GM18951 (cell line): Measurements from ENCODE around the gene ZFYVE27.

Experiments
- POLR2A ChIP-seq: IDR thresholded peaks from 4 replicates; pipeline ENCODE4 v1.6.1; 2011; ENCODE audit warnings: mild to moderate bottlenecking; ENCODE audit not compliant: insufficient read length, insufficient read depth; ENCODE audit errors: extremely low read depth
- in situ Hi-C: fragments of 300-500 bp; cut with MboI; formaldehyde crosslinking; loops from one replicate; pipeline ENCODE4 v1.12.0; 2022; ENCODE audit warnings: low sequenced_read_pairs, mixed read lengths, inconsistent platforms; ENCODE audit not compliant: unreplicated experiment

ZFYVE27 gene

GRCh38 chr10:97763411-97763810 is 26.5 kb downstream of the ZFYVE27 start:
- in situ Hi-C loops: no loop called here
- TF ChIP-seq POLR2A: no peak

- in situ Hi-C loops: no loop called here
- TF ChIP-seq POLR2A: no peak
These were observed 27.0 kb downstream of the ZFYVE27 start for GRCh38 chr10:97763947-97764346.

GRCh38 chr10:97764519-97764931 is 27.6 kb downstream of the ZFYVE27 start:
- in situ Hi-C loops: no loop called here
- TF ChIP-seq POLR2A: no peak

GRCh38 chr10:97765201-97765600 is 28.3 kb downstream of the ZFYVE27 start:
- TF ChIP-seq POLR2A: no peak
- in situ Hi-C loops: no loop called here

- TF ChIP-seq POLR2A: no peak
- in situ Hi-C loops: no loop called here
These were observed 29.3 kb downstream of the ZFYVE27 start for GRCh38 chr10:97766106-97766810.

GRCh38 chr10:97766996-97767924 is 30.3 kb downstream of the ZFYVE27 start:
- TF ChIP-seq POLR2A: no peak
- in situ Hi-C loops: no loop called here

GRCh38 chr10:97768322-97769315 is 31.7 kb downstream of the ZFYVE27 start:
- no peak for TF ChIP-seq POLR2A
- in situ Hi-C loops: no loop called here

GRCh38 chr10:97770255-97770654 is 33.3 kb downstream of the ZFYVE27 start:
- TF ChIP-seq POLR2A: no peak
- in situ Hi-C loops: no loop called here

- in situ Hi-C loops: no loop called here
- no peak for TF ChIP-seq POLR2A
These were observed 34.3 kb downstream of the ZFYVE27 start for GRCh38 chr10:97771055-97771891.

GRCh38 chr10:97771913-97772823 is 35.2 kb downstream of the ZFYVE27 start, which contains the start of gene SFRP5:
Gene SFRP5 (minus strand): TSS chr10:97771999. CDS start chr10:97771833, 166 bp downstream.
- no peak for TF ChIP-seq POLR2A
- in situ Hi-C loops: no loop called here

- no peak for TF ChIP-seq POLR2A
- in situ Hi-C loops: no loop called here
These were observed 36.2 kb downstream of the ZFYVE27 start for GRCh38 chr10:97773096-97773495.
